Measurements from ENCODE around the gene TJAP1.
A peak's percentile ranks its signal among the peaks of the same experiment; 100 is the strongest.

TJAP1 gene

DNA sequence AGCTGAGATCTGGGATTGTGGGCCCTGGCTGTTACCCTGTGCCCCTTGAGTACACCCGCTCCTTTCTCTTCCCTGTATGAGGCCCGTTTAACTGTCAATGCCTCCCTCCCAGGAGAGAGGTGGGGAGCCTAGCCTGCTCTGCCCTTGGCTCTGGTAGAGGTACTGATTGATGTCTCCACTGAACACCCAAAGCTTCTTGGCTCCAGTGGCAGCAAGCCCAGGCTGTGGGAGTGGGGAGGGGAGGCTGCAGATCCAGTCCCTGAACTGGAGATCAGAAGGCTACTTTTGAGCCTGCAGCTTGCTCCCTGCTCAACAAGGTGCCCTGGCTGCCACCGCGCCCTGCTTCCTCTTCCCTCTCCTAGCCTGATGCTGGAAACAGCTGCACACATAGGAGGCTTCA lies 25.3 kb downstream of the TJAP1 start:
- TF ChIP-seq, protein P1, sequence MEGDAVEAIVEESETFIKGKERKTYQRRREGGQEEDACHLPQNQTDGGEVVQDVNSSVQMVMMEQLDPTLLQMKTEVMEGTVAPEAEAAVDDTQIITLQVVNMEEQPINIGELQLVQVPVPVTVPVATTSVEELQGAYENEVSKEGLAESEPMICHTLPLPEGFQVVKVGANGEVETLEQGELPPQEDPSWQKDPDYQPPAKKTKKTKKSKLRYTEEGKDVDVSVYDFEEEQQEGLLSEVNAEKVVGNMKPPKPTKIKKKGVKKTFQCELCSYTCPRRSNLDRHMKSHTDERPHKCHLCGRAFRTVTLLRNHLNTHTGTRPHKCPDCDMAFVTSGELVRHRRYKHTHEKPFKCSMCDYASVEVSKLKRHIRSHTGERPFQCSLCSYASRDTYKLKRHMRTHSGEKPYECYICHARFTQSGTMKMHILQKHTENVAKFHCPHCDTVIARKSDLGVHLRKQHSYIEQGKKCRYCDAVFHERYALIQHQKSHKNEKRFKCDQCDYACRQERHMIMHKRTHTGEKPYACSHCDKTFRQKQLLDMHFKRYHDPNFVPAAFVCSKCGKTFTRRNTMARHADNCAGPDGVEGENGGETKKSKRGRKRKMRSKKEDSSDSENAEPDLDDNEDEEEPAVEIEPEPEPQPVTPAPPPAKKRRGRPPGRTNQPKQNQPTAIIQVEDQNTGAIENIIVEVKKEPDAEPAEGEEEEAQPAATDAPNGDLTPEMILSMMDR (IDR thresholded peaks at IDR 0.05; ENCODE audit: insufficient read depth, low read depth, low read length, missing control alignments): no peak
- DNase-seq (ENCODE audit: low read depth): no peak
- H3K4me3 ChIP-seq (ENCODE audit: low read depth, low read length): no peak overlapping the region

DNA sequence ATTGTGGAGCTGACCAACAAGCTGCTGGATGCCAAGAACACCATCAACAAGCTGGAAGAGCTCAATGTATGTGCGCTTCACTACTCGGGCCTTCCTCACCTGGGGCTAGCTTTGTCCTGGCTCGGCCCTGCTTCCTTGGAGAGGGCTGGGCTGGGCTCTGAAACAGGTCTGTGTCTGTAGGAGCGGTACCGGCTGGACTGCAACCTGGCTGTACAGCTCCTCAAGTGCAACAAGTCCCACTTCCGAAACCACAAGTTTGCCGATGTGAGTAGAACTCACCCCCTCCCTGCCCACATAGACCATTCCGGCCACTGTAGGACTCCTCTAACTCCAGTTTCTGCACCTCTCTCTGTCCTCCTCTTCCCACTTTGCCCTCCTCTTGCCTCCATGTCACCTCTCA lies 26.1 kb downstream of the TJAP1 start:
- TF ChIP-seq, protein P1 (IDR thresholded peaks at IDR 0.05; ENCODE audit: insufficient read depth, low read depth, low read length, missing control alignments): no peak
- no peak overlapping the region for H3K4me3 ChIP-seq (ENCODE audit: low read depth, low read length)
- DNase-seq (ENCODE audit: low read depth): no peak

DNA sequence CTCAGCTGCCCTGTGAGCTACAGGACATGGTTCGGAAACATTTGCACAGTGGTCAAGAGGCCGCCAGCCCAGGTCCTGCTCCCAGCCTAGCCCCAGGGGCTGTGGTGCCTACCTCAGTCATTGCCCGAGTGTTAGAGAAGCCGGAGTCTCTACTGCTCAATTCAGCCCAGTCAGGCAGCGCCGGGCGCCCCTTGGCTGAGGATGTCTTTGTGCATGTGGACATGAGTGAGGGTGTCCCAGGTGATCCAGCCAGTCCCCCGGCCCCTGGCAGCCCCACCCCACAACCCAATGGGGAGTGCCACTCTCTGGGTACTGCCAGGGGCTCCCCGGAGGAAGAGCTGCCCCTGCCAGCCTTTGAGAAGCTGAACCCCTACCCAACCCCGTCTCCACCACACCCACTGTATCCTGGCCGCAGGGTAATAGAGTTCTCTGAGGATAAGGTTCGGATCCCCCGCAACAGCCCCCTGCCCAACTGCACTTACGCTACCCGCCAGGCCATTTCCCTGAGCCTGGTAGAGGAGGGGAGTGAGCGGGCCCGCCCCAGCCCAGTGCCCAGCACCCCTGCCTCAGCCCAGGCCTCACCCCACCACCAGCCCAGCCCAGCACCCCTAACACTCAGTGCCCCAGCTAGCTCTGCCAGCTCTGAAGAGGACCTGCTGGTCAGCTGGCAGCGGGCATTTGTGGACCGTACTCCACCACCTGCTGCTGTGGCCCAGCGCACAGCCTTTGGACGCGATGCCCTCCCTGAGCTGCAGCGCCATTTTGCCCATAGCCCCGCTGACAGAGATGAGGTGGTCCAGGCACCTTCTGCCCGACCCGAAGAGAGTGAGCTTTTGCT lies 27.6 kb downstream of the TJAP1 start:
- H3K4me3 ChIP-seq (ENCODE audit: low read depth, low read length): no peak overlapping the region
- TF ChIP-seq, protein P1 (IDR thresholded peaks at IDR 0.05; ENCODE audit: insufficient read depth, low read depth, low read length, missing control alignments): no peak
- no peak for DNase-seq (ENCODE audit: low read depth)

DNA sequence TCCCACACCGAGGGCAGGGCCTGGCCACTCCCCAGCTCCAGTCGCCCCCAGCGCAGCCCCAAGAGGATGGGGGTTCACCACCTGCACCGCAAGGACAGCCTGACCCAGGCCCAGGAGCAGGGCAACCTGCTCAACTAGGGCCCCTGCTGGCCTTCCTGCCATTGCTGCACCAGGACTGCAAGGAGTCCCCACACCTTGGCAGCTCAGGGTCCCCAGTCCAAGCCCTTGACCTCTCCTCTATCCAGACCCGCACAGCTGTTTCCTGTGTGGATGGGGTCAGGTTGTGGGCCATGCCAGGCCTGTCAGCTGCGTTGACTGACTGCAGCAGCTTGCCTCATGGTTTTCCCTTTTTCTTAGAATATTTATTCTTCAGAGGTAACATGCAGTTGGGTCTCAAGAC lies 28.3 kb downstream of the TJAP1 start:
- no peak overlapping the region for H3K4me3 ChIP-seq (ENCODE audit: low read depth, low read length)
- no peak for DNase-seq (ENCODE audit: low read depth)
- TF ChIP-seq, protein P1 (IDR thresholded peaks at IDR 0.05; ENCODE audit: insufficient read depth, low read depth, low read length, missing control alignments): no peak

DNA sequence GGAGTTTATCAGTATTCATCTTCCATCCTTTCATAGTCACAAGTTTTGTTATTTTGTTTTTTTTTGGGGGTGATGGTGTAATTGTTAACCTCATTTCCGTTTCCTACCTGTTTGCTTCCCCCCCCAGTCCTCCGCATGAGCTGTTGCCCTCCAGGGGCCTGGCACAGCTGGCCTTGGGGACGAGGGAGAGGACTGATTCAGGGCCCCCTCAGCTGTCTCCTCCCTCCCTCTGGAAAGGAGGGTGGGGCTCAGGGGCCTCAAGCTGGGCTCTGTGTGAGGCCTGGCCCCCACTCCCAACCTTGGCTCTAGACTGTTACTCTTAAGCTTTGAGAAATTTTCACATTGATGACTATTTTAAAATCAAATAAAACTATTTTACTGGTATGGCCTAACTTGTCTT lies 28.8 kb downstream of the TJAP1 start:
- TF ChIP-seq, protein P1 (IDR thresholded peaks at IDR 0.05; ENCODE audit: insufficient read depth, low read depth, low read length, missing control alignments): no peak
- DNase-seq (ENCODE audit: low read depth): no peak

DNA sequence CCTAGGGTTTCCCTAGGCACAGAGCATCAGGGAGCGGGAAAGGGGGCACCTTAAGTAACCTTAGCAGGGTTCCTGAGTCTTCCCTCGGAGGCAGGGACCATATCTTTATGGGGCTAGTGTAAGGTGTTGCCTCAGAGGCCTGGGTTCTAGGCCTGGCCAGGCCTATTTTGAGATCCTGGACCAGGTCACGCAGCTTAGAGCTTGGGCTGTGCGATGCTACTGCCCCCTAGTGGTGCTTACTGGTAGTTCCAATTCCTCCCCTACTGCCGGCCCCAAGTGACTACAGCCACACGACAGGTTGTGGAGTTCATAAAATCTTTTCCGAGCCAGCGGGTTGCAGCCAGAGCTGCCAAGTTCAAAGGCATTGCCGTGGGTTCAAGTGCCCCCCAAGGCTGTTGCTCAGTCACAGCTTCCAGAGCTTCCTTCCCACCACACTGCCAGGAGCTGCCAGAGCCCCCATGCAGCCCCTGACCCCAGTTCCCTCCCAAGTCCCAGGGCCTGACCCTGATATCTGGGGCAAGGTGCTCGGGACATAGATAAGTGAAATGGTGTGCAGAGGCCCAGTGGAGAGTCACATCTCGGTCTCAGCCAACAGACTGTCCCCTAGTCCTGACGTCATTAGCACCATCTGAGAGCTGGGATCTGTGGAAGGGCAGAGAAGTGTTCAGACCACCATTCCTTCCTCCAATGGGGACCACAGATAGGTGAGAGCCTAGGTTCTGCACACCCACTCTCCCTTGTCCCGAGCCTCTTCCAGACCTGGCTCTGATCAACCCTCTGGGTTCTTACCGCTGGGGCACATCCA lies 29.5 kb downstream of the TJAP1 start:
- DNase-seq (ENCODE audit: low read depth): peak; percentile 90
- H3K4me3 ChIP-seq (ENCODE audit: low read depth, low read length): no peak overlapping the region
- TF ChIP-seq, protein P1 (IDR thresholded peaks at IDR 0.05; ENCODE audit: insufficient read depth, low read depth, low read length, missing control alignments): peak; percentile 97

More for the DNA sequence above, 28.8 kb downstream of the TJAP1 start:
- no peak overlapping the region for H3K4me3 ChIP-seq (ENCODE audit: low read depth, low read length)
